ENCODE measurements around the gene RBM25.

The RBM25 gene

GRCh38 chr14:73125169-73125588 lies 66.8 kb downstream of the RBM25 start (continued):
- TF ChIP-seq ZNF280C (tag by site-specific recombination; IDR thresholded peaks at IDR 0.05) (no peak), HIC1 (tag by site-specific recombination; IDR thresholded peaks at IDR 0.05) (no peak), EGR2 (tag by site-specific recombination; IDR thresholded peaks at IDR 0.05; ENCODE audit: low read depth) (no peak), MZF1 (tag by site-specific recombination; IDR thresholded peaks at IDR 0.05; ENCODE audit: borderline replicate concordance) (no peak), ZSCAN30 (tag by site-specific recombination; IDR thresholded peaks at IDR 0.05) (peak; percentile 87; the same call in 1 of the 2 replicates), ZBTB21 (tag by site-specific recombination; IDR thresholded peaks at IDR 0.05) (no peak), MEIS1 (CRISPR knock-in tag; IDR thresholded peaks at IDR 0.05; ENCODE audit: borderline replicate concordance) (no peak), ZNF426 (tag by site-specific recombination; IDR thresholded peaks at IDR 0.05) (no peak), ZBTB17 (tag by site-specific recombination; IDR thresholded peaks at IDR 0.05) (peak; percentile 67), ZNF146 (tag by site-specific recombination; IDR thresholded peaks at IDR 0.05) (0 out of 2 replicates have a peak, but pooled peaks have one; percentile 39), TCF7L2 (IDR thresholded peaks at IDR 0.05; ENCODE audit: borderline replicate concordance, low read depth, low read length) (peak; percentile 100), ZNF292 (tag by site-specific recombination; IDR thresholded peaks at IDR 0.05; ENCODE audit: borderline replicate concordance, low read depth) (no peak), PRDM4 (tag by site-specific recombination; IDR thresholded peaks at IDR 0.05) (peak; percentile 89), ZNF549 (tag by site-specific recombination; IDR thresholded peaks at IDR 0.05) (no peak), REPIN1 (tag by site-specific recombination; IDR thresholded peaks at IDR 0.05; ENCODE audit: low read depth) (no peak), ZNF248 (tag by site-specific recombination; IDR thresholded peaks at IDR 0.05) (no peak), ZNF274 (IDR thresholded peaks at IDR 0.05; ENCODE audit: low read length) (no peak), ZNF274 (tag by site-specific recombination; IDR thresholded peaks at IDR 0.05; ENCODE audit: borderline replicate concordance) (no peak), ZNF843 (tag by site-specific recombination; IDR thresholded peaks at IDR 0.05) (peak; percentile 97), ZNF610 (tag by site-specific recombination; IDR thresholded peaks at IDR 0.05; ENCODE audit: borderline replicate concordance) (peak; percentile 49; the same call in 1 of the 2 replicates), KLF8 (tag by site-specific recombination; IDR thresholded peaks at IDR 0.05) (peak; percentile 77), ZNF510 (tag by site-specific recombination; IDR thresholded peaks at IDR 0.05; ENCODE audit: insufficient replicate concordance) (no peak), GLIS2 (tag by site-specific recombination; IDR thresholded peaks at IDR 0.05) (no peak), ZSCAN23 (tag by site-specific recombination; IDR thresholded peaks at IDR 0.05) (peak; percentile 62; the same call in 1 of the 2 replicates), ZNF221 (tag by site-specific recombination; IDR thresholded peaks at IDR 0.05; ENCODE audit: borderline replicate concordance) (no peak), ZNF223 (tag by site-specific recombination; IDR thresholded peaks at IDR 0.05) (no peak), ZNF629 (tag by site-specific recombination; IDR thresholded peaks at IDR 0.05) (peak; percentile 67)
- TF ChIP-seq, protein P1, sequence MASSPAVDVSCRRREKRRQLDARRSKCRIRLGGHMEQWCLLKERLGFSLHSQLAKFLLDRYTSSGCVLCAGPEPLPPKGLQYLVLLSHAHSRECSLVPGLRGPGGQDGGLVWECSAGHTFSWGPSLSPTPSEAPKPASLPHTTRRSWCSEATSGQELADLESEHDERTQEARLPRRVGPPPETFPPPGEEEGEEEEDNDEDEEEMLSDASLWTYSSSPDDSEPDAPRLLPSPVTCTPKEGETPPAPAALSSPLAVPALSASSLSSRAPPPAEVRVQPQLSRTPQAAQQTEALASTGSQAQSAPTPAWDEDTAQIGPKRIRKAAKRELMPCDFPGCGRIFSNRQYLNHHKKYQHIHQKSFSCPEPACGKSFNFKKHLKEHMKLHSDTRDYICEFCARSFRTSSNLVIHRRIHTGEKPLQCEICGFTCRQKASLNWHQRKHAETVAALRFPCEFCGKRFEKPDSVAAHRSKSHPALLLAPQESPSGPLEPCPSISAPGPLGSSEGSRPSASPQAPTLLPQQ (tag by site-specific recombination; IDR thresholded peaks at IDR 0.05): 0 out of 2 replicates have a peak, but pooled peaks have one; percentile 33
- TF ChIP-seq, protein P2, sequence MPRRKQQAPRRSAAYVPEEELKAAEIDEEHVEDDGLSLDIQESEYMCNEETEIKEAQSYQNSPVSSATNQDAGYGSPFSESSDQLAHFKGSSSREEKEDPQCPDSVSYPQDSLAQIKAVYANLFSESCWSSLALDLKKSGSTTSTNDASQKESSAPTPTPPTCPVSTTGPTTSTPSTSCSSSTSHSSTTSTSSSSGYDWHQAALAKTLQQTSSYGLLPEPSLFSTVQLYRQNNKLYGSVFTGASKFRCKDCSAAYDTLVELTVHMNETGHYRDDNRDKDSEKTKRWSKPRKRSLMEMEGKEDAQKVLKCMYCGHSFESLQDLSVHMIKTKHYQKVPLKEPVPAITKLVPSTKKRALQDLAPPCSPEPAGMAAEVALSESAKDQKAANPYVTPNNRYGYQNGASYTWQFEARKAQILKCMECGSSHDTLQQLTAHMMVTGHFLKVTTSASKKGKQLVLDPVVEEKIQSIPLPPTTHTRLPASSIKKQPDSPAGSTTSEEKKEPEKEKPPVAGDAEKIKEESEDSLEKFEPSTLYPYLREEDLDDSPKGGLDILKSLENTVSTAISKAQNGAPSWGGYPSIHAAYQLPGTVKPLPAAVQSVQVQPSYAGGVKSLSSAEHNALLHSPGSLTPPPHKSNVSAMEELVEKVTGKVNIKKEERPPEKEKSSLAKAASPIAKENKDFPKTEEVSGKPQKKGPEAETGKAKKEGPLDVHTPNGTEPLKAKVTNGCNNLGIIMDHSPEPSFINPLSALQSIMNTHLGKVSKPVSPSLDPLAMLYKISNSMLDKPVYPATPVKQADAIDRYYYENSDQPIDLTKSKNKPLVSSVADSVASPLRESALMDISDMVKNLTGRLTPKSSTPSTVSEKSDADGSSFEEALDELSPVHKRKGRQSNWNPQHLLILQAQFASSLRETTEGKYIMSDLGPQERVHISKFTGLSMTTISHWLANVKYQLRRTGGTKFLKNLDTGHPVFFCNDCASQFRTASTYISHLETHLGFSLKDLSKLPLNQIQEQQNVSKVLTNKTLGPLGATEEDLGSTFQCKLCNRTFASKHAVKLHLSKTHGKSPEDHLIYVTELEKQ (tag by site-specific recombination; IDR thresholded peaks at IDR 0.05; ENCODE audit: borderline replicate concordance): peak; percentile 82; the same call in 1 of the 2 replicates

All from HEK293 (cell line).